GM11168 (cell line): ENCODE data around the gene IL10RB.

ENCODE experiments used
- in situ Hi-C: fragments of 300-500 bp; cut with MboI; formaldehyde crosslinking; loops from one replicate; pipeline ENCODE4 v1.12.0; 2022; ENCODE audit warnings: low sequenced_read_pairs; ENCODE audit not compliant: unreplicated experiment

The IL10RB gene

GRCh38 chr21:33262921-33263320, 3.2 kb upstream of the IL10RB start:
- in situ Hi-C loops: no loop called here

- in situ Hi-C loops: no loop called here
Measured at GRCh38 chr21:33264561-33264960, 1.6 kb upstream of the IL10RB start.

GRCh38 chr21:33265664-33266049, 510 bp upstream of the IL10RB start:
- in situ Hi-C loops: no loop called here

GRCh38 chr21:33266789-33267135, 595 bp downstream of the IL10RB start:
- in situ Hi-C loops: no loop called here

GRCh38 chr21:33267250-33267649, 1.1 kb downstream of the IL10RB start:
- in situ Hi-C loops: no loop called here

- in situ Hi-C loops: no loop called here
Measured at GRCh38 chr21:33268393-33268736, 2.2 kb downstream of the IL10RB start.

GRCh38 chr21:33268737-33269441, 2.7 kb downstream of the IL10RB start:
- in situ Hi-C loops: no loop called here

- in situ Hi-C loops: no loop called here
Measured at GRCh38 chr21:33270986-33271385, 4.8 kb downstream of the IL10RB start.

- in situ Hi-C loops: no loop called here
Measured at GRCh38 chr21:33273044-33273443, 6.9 kb downstream of the IL10RB start.

- in situ Hi-C loops: no loop called here
Measured at GRCh38 chr21:33278721-33279120, 12.6 kb downstream of the IL10RB start.

- in situ Hi-C loops: no loop called here
Measured at GRCh38 chr21:33279330-33279820, 13.2 kb downstream of the IL10RB start.

- in situ Hi-C loops: no loop called here
Measured at GRCh38 chr21:33281096-33281652, 15.0 kb downstream of the IL10RB start.

GRCh38 chr21:33283203-33283602, 17.0 kb downstream of the IL10RB start:
- in situ Hi-C loops: no loop called here

- in situ Hi-C loops: no loop called here
Measured at GRCh38 chr21:33286076-33286475, 19.9 kb downstream of the IL10RB start.

- in situ Hi-C loops: no loop called here
Measured at GRCh38 chr21:33286600-33287456, 20.7 kb downstream of the IL10RB start.

GRCh38 chr21:33289199-33289819, 23.1 kb downstream of the IL10RB start:
- in situ Hi-C loops: no loop called here

- in situ Hi-C loops: no loop called here
Measured at GRCh38 chr21:33290441-33290840, 24.3 kb downstream of the IL10RB start.

- in situ Hi-C loops: no loop called here
Measured at GRCh38 chr21:33291686-33292085, 25.5 kb downstream of the IL10RB start.

GRCh38 chr21:33292724-33293123, 26.6 kb downstream of the IL10RB start:
- in situ Hi-C loops: no loop called here

GRCh38 chr21:33293136-33293535, 27.0 kb downstream of the IL10RB start:
- in situ Hi-C loops: no loop called here

- in situ Hi-C loops: no loop called here
Measured at GRCh38 chr21:33293811-33294216, 27.6 kb downstream of the IL10RB start.
